KMS-11 (cell line): ENCODE data around the gene GAMT.

Source experiments
- H2AFZ ChIP-seq: fragments of 200-600 bp; sonication (generic); 2 replicates; pipeline ENCODE4 v1.6.1; 2016; ENCODE audit warnings: antibody characterized with exemption, mixed run types, low read depth
- H3K27ac ChIP-seq: fragments of 200-600 bp; sonication (generic); 2 replicates; pipeline ENCODE4 v1.6.1; 2016; ENCODE audit warnings: mild to moderate bottlenecking, mixed run types
- H3K27me3 ChIP-seq: fragments of 200-600 bp; sonication (generic); 2 replicates; pipeline ENCODE4 v1.6.1; 2017; ENCODE audit warnings: mild to moderate bottlenecking, low read depth, mixed run types, moderate library complexity; ENCODE audit not compliant: insufficient read depth
- H3K36me3 ChIP-seq: fragments of 200-600 bp; sonication (generic); 2 replicates; pipeline ENCODE4 v1.6.1; 2017; ENCODE audit warnings: mild to moderate bottlenecking, mixed run types; ENCODE audit not compliant: insufficient read depth
- H3K4me1 ChIP-seq: fragments of 200-600 bp; sonication (generic); 2 replicates; pipeline ENCODE4 v1.6.1; 2016; ENCODE audit warnings: mild to moderate bottlenecking, low read depth, mixed run types; ENCODE audit not compliant: poor library complexity, severe bottlenecking
- H3K4me2 ChIP-seq: fragments of 200-600 bp; sonication (generic); 2 replicates; pipeline ENCODE4 v1.7.0; 2016; ENCODE audit warnings: mild to moderate bottlenecking, mixed run types
- H3K4me3 ChIP-seq: fragments of 200-600 bp; sonication (generic); IDR thresholded peaks from 2 replicates; pipeline ENCODE4 v1.6.1; 2017; ENCODE audit warnings: low read depth, low read length, mixed read lengths; ENCODE audit not compliant: insufficient read depth
- H3K79me2 ChIP-seq: fragments of 200-600 bp; sonication (generic); 2 replicates; pipeline ENCODE4 v1.6.1; 2016; ENCODE audit warnings: low read depth, mixed run types; ENCODE audit not compliant: insufficient read depth
- H3K9ac ChIP-seq: fragments of 200-600 bp; sonication (generic); 2 replicates; pipeline ENCODE4 v1.6.1; 2016; ENCODE audit warnings: mild to moderate bottlenecking, mixed run types
- H4K20me1 ChIP-seq: fragments of 200-600 bp; sonication (generic); 2 replicates; pipeline ENCODE4 v1.6.1; 2016; ENCODE audit warnings: mild to moderate bottlenecking, mixed run types; ENCODE audit not compliant: insufficient read depth
- TF ChIP-seq, protein P1 (sequence below): fragments of 200-600 bp; sonication (generic); conservative IDR thresholded peaks from 2 replicates; pipeline ENCODE4 v1.6.1; 2017; ENCODE audit warnings: low read depth, mild to moderate bottlenecking, antibody characterized with exemption, low read length, moderate library complexity, mixed read lengths

GAMT gene

GRCh38 chr19:1409204-1410005 is 8.1 kb upstream of the GAMT start:
- H4K20me1 ChIP-seq: peaks cover 50% of the 10 kb centered on the region
- peak overlapping the region; percentile 37 for H3K4me3 ChIP-seq
- no peak overlapping the region for H2AFZ ChIP-seq
- peak overlapping the region; percentile 76 for H3K4me2 ChIP-seq
- H3K27me3 ChIP-seq: no peaks in the 10 kb centered on the region
- peak overlapping the region; percentile 99; the same call in 1 of the 2 replicates for H3K9ac ChIP-seq
- no peaks in the 10 kb centered on the region for H3K36me3 ChIP-seq
- H3K79me2 ChIP-seq: peaks cover 66% of the 10 kb centered on the region
- peak overlapping the region; percentile 91; the same call in 1 of the 2 replicates for H3K27ac ChIP-seq
- TF ChIP-seq, protein P1, sequence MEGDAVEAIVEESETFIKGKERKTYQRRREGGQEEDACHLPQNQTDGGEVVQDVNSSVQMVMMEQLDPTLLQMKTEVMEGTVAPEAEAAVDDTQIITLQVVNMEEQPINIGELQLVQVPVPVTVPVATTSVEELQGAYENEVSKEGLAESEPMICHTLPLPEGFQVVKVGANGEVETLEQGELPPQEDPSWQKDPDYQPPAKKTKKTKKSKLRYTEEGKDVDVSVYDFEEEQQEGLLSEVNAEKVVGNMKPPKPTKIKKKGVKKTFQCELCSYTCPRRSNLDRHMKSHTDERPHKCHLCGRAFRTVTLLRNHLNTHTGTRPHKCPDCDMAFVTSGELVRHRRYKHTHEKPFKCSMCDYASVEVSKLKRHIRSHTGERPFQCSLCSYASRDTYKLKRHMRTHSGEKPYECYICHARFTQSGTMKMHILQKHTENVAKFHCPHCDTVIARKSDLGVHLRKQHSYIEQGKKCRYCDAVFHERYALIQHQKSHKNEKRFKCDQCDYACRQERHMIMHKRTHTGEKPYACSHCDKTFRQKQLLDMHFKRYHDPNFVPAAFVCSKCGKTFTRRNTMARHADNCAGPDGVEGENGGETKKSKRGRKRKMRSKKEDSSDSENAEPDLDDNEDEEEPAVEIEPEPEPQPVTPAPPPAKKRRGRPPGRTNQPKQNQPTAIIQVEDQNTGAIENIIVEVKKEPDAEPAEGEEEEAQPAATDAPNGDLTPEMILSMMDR: no peak
- H3K4me1 ChIP-seq: peaks cover 36% of the 10 kb centered on the region

GRCh38 chr19:1408300-1409203 is 7.2 kb upstream of the GAMT start:
- H3K27me3 ChIP-seq: no peaks in the 10 kb centered on the region
- no peaks in the 10 kb centered on the region for H3K36me3 ChIP-seq
- H3K4me2 ChIP-seq: peak overlapping the region; percentile 76
- no peak overlapping the region for H2AFZ ChIP-seq
- peak overlapping the region; percentile 37 for H3K4me3 ChIP-seq
- H3K27ac ChIP-seq: peak overlapping the region; percentile 91
- H3K9ac ChIP-seq: peak overlapping the region; percentile 99
- TF ChIP-seq, protein P1: no peak
- peaks cover 43% of the 10 kb centered on the region for H4K20me1 ChIP-seq
- H3K4me1 ChIP-seq: peaks cover 35% of the 10 kb centered on the region
- peaks cover 58% of the 10 kb centered on the region for H3K79me2 ChIP-seq

GRCh38 chr19:1407528-1408299 is 6.4 kb upstream of the GAMT start, which contains the start of gene DAZAP1:
DAZAP1 (plus strand) TSS chr19:1407586; CDS start chr19:1407774, 188 bp downstream.
- H3K4me3 ChIP-seq: peak within 1 kb of the TSS; percentile 37
- peaks cover 49% of the 10 kb centered on the region for H3K79me2 ChIP-seq
- H3K36me3 ChIP-seq: no peaks in the 10 kb centered on the region
- peak within 1 kb of the TSS; percentile 91 for H3K27ac ChIP-seq
- TF ChIP-seq, protein P1: no peak
- peak within 1 kb of the TSS; percentile 99 for H3K9ac ChIP-seq
- peaks cover 30% of the 10 kb centered on the region for H3K4me1 ChIP-seq
- H2AFZ ChIP-seq: peak within 1 kb of the TSS; percentile 55; the same call in 1 of the 2 replicates
- no peaks in the 10 kb centered on the region for H3K27me3 ChIP-seq
- peak within 1 kb of the TSS; percentile 76 for H3K4me2 ChIP-seq
- peaks cover 39% of the 10 kb centered on the region for H4K20me1 ChIP-seq
